D721Med (cell line): ENCODE data around the gene EIF3K.

Source experiments
- DNase-seq: peaks from one replicate; pipeline ENCODE4 v3.0.0; 2011; ENCODE audit warnings: low spot score; ENCODE audit not compliant: insufficient read length
- FAIRE-seq: peaks from 2 replicates; lab custom pipeline; 2011; peaks lifted over from hg19 to GRCh38; lab: Jason Lieb, UNC
- CTCF ChIP-seq: IDR thresholded peaks from 2 replicates; pipeline ENCODE4 v1.5.1; 2012; ENCODE audit warnings: mild to moderate bottlenecking, control low read depth; ENCODE audit not compliant: insufficient read depth; ENCODE audit errors: missing control alignments

Gene EIF3K

GRCh38 chr19:38676023-38676877, 57.3 kb downstream of the EIF3K start:
- DNase-seq (no peak), FAIRE-seq (no peak)
- TF ChIP-seq CTCF, result no peak

- no peak for TF ChIP-seq CTCF
- FAIRE-seq, result no peak
- no peak for DNase-seq
Measured at GRCh38 chr19:38676878-38677646, 58.1 kb downstream of the EIF3K start.

- DNase-seq (no peak), FAIRE-seq (no peak)
- TF ChIP-seq CTCF, result no peak
Measured at GRCh38 chr19:38678217-38678890, 59.4 kb downstream of the EIF3K start.

- DNase-seq (no peak), FAIRE-seq (no peak)
- no peak for TF ChIP-seq CTCF
Measured at GRCh38 chr19:38678891-38679494, 60.0 kb downstream of the EIF3K start.

GRCh38 chr19:38679839-38680238, 60.9 kb downstream of the EIF3K start:
- no peak for TF ChIP-seq CTCF

GRCh38 chr19:38682195-38682867, 63.3 kb downstream of the EIF3K start:
- TF ChIP-seq CTCF, result no peak
- FAIRE-seq (no peak), DNase-seq (no peak)

More at GRCh38 chr19:38679839-38680238, 60.9 kb downstream of the EIF3K start:
- DNase-seq, result no peak
- no peak for FAIRE-seq
